D721Med (cell line): ENCODE measurements around the gene DDX56.
A peak's percentile ranks its signal among the peaks of the same experiment; 100 is the strongest.

Source experiments
- DNase-seq: peaks from one replicate; pipeline ENCODE4 v3.0.0; 2011; ENCODE audit warnings: low spot score; ENCODE audit not compliant: insufficient read length
- FAIRE-seq: peaks from 2 replicates; lab custom pipeline; 2011; peaks lifted over from hg19 to GRCh38; lab: Jason Lieb, UNC
- TF ChIP-seq, protein P1 (sequence below): IDR thresholded peaks from 2 replicates; pipeline ENCODE4 v1.5.1; 2012; ENCODE audit warnings: mild to moderate bottlenecking, control low read depth; ENCODE audit not compliant: insufficient read depth; ENCODE audit errors: missing control alignments

The DDX56 gene

GRCh38 chr7:44534501-44534900 lies 39.2 kb downstream of the DDX56 start:
- DNase-seq (peak; percentile 82), FAIRE-seq (no peak)
- TF ChIP-seq, protein P1, sequence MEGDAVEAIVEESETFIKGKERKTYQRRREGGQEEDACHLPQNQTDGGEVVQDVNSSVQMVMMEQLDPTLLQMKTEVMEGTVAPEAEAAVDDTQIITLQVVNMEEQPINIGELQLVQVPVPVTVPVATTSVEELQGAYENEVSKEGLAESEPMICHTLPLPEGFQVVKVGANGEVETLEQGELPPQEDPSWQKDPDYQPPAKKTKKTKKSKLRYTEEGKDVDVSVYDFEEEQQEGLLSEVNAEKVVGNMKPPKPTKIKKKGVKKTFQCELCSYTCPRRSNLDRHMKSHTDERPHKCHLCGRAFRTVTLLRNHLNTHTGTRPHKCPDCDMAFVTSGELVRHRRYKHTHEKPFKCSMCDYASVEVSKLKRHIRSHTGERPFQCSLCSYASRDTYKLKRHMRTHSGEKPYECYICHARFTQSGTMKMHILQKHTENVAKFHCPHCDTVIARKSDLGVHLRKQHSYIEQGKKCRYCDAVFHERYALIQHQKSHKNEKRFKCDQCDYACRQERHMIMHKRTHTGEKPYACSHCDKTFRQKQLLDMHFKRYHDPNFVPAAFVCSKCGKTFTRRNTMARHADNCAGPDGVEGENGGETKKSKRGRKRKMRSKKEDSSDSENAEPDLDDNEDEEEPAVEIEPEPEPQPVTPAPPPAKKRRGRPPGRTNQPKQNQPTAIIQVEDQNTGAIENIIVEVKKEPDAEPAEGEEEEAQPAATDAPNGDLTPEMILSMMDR: peak; percentile 58

GRCh38 chr7:44534087-44534486 lies 39.6 kb downstream of the DDX56 start:
- DNase-seq (no peak), FAIRE-seq (no peak)
- TF ChIP-seq, protein P1: no peak

GRCh38 chr7:44533301-44534055 lies 40.2 kb downstream of the DDX56 start:
- FAIRE-seq (no peak), DNase-seq (no peak)
- TF ChIP-seq, protein P1: no peak

DNA sequence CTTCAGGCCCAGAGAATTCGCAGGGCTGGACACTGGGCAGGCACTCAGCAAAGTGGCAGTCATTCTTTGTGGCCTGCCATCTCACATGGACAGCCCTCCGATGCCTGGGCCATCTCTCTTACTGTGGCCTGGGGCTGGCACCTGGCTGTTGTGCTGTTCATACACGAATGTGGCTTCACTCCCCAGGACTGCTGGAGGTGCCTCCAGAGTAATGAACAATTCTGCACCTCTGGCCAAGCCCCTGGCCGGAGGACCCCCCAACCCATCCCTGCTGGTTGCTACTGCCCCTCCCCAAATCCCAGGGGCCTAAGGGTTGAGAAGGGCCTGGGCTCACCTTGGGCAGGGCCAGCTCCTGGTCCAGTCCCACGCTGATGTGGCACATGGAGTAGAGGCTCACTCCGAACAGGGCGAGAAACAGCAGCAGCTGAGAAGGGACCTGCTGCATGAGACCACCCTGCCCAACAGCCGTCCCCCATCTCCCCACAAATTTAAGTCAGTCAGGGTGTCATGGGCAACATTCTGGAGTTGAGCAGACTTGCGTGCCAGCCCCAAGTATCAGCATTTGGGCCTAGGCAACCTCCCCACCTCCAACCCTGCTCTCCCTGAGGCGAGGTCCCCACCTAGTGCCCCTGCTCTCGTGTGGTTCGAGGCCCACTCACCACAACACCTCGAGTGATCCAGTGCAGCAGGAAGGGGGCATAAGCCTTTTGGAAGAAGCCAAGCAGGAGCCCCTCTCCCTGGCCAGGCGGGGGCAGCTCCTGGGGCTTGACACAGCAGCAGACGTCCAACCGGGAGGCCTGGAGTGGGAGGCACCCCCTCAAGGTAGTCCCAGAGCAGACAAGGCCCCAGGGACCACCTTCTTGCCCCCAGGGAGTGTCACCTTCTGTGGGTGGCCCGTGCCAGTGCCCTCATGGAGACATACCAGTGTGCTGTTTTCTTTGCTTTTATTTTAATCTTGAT lies 42.0 kb downstream of the DDX56 start:
- no peak for DNase-seq
- no peak for FAIRE-seq
- TF ChIP-seq, protein P1: no peak

DNA sequence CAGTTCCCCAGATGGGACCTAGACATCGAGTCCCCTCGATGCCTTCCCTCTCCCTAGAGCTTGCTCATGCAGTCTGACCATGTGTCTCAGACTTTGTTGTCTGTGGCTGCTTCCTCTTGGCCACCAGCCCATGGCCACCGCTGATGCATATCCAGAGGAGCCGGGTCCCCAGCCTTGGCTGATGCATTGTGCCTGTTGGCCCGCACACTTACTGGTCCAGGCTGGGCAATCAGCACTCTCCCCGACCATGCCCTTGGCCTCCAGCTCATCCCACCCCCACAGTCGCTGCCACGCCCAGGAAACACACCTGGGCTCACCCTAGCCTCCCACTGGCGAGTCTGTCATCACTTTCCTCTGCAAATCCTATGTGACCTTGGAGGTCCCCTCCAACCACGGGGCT lies 42.7 kb downstream of the DDX56 start:
- TF ChIP-seq, protein P1: no peak
- FAIRE-seq (no peak), DNase-seq (no peak)

DNA sequence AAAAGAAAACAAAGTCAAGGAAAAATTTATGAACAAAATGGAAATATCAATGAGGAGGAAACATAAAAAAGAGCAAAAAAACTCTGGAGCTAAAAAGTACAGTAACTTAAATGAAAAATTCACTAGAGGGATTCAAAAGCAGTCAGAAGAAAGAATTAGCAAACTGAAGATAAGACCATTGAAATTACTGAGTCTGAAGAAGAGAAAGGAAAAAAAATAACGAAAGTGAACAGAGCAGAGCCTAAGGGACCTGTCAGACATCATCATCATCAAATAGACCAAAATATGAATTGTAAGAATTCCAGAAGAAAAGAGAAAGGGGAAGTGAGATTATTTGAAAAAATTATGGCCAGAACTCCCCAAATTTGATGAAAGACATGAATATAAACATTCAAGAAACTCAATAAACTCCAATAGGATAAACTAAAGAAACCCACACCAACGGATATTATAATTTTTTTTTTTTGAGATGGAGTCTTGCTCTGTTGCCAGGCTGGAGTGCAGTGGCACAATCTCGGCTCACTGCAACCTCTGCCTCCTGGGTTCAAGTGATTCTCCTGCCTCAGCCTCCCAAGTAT lies 48.8 kb downstream of the DDX56 start:
- no peak for DNase-seq
- FAIRE-seq: no peak
- TF ChIP-seq, protein P1: no peak
